A204.1 (cell line): ENCODE data around the gene PARD3B.
"Not testable (repeated sequence)": the region's sequence is repeated elsewhere in the genome, so short reads cannot be mapped to it uniquely, and the experiment has no call there.

ENCODE experiments used
- FAIRE-seq: peaks from 2 replicates; lab custom pipeline; 2012; peaks lifted over from hg19 to GRCh38; lab: Jason Lieb, UNC

The PARD3B gene

DNA sequence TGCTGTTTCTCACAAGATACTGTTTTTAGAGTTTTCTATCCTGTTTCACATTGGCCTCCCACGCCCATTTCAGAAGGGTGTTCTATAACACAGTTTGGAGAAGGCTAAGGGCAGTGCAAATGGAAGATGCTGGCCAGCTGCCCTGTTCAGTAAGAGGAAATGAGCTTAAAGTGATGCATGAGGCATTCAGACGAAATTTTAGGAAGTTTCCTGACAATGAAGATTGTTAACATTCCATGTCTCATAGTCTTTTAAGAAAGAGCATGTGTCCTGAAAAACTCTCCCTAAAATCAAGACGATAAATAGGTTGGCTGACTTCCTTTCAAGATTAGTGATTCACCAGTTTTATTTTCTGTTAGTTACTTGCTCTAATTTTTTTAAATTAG, 652.9 kb downstream of the PARD3B start:
- FAIRE-seq = no peak

DNA sequence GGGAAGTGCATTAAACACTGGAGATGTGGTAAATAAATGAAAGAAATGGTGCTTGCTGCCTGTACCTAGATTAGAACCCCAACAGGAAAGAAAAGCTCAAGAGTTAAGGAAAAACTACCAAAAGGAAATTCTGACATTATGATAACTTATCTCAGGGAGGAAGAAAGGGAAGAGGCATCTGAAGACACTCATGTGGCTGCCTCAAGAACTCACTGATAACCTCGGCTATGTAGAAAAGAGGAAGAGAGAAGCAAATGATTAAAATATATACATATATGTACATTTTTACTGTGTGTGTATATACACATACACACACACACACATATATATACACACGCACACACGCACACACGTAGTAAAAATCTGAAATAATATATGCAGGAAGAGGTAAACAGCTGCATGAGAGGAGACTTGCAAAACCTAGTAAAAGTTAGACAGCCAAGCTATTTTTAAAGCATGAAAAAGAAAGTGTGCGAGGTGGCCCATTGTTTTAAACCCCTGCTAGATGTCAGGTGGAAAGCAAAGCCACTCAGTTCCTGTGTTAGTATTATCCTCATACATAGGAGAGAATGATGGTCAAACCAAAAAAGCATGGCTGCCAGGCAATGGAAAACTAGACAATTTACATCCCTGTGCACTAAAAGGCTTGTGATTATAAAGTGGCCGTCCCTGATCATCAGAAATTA, 654.0 kb downstream of the PARD3B start:
- FAIRE-seq = no peak

DNA sequence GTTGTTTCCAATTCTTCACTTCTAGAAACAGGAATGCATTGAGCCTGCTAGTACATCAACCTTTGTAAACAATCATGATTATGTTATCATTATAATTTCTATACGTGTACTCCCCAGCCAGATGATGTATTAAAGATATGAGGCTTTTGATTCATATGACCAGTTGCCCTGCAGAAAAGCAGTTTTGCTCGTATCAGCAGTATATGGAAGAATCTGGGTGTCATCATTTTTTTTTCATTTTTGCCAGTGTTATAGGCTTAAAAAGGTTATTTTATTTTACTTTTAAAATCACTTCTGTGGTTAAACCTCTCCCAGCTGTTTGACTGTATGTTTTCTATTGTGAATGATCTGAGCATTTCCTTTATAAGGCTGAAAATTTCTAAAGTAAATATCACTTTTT, 665.2 kb downstream of the PARD3B start:
- FAIRE-seq = no peak

DNA sequence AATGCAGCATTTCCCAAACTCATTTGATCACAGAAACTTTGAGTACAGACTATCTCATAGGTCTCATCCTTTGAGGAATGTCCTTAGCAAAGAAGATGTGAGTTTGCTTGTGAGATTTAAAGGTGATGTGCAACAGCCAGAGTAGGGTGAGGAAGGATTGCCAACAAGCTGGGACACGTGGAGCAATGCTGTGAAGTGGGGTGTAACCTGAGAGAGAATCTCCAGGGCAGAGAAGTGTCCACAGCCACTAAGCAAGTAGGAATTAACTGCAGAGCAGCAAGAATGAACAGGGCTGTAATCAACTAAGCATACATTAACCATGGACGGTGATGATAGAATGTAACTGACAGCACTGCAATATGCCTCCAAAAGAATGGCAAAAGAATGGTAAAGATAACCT, 667.1 kb downstream of the PARD3B start:
- no peak for FAIRE-seq

DNA sequence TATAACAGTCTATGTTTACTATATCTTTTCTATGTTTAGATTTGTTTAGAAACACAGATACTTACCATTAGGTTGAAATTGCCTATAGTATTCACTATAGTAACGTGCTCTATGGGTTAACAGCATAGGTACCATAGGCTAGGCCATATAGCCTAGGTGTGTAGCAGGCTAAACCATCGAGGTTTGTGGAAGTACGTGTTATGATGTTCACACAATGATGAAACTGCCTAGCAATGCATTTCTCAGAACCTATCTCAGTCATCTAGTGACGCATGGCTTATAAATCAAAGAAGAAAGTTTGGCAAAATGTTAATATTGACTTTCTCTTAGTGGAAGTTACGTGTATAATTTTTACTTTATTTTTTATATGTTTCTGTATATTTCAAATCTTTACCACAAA, 670.8 kb downstream of the PARD3B start:
- FAIRE-seq = no peak

DNA sequence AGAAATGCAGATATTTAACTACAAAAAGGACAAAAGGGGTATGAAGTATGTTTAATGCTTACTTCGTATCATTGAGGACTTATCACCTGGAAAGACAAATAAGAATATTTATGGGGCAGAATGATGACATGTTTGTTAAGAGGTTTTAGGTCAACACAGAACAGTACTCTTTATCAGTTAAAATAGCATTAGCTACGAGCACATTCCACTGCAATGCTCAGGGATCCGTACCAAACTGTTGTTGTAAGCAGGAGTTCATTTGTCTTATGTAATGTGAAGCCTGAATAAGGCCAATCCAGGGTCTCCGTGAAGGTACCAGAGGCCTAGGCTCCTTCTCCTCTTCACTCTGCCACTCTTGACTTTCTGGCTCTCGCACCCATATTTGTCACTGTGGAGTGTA, 671.3 kb downstream of the PARD3B start:
- no peak for FAIRE-seq

DNA sequence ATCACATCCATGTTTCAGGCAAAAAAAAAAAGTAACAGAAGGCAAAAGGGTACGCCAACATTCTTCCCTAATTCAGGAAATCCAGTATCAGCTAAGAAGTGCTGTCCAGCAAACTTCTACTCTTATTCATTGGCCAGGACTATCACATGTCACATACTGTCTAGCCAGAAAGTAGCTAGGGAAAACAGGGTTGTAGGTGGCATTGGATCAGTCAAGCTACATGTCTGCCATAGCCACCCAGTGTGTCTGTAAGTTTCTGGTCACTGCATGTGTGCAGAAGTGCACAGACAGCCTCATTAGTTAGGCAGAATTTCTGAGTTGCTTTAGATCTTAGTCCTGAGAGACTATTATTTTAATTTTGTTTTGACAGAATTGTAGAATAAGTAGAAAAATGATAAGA, 671.7 kb downstream of the PARD3B start:
- no peak for FAIRE-seq

DNA sequence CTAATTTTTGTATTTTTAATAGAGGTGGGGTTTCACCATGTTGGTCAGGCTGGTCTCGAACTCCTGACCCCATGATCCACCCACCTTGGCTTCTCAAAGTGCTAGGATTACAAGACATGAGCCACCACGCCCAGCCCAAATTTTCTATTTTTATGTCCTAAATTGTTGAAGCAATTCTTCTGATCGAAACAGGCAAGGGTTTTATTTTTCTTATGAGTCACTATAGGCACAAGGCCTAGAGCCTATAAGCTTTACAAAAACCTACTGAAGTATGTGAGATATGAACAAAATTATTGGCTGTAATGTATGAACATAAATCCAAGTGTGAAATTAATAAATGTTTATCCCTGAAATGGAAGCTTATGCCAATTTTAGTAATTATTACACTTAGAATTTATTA, 672.8 kb downstream of the PARD3B start:
- FAIRE-seq = no peak

DNA sequence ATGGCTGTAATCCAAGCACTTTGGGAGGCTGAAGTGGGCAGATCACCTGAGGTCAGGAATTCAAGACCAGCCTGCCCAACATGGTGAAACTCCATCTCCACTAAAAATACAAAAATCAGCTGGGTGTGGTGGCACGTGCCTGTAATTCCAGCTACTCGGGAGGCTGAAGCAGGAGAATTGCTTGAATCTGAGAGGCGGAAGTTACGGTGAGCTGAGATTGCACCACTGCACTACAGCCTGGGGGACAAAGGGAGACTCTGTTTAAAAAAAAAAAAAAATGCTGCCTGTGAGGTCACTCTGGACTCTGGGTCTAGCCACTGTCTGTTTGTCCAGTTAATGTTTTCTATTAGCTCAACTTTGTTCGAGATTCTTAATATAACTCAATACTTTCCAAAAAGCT, 673.5 kb downstream of the PARD3B start:
- not testable (repeated sequence) for FAIRE-seq

DNA sequence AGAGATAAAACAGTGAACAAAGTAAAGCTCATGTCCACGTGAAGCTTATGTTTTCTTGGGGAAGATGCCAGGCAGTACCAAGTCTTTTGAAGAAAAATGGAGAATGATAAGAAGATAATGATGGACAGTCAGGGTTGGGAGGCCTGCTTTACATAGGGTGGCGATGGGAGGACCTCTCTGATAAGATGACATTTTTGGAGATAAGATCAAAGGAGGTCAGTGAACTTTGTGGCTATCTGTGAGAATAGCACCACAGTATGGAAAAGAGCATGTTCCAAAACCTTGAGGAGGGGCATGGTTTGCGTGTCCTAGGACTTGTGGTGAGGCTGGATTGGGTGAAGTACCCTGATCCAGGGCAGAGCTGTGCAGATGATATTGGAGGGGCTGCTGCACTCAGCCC, 675.3 kb downstream of the PARD3B start:
- no peak for FAIRE-seq

DNA sequence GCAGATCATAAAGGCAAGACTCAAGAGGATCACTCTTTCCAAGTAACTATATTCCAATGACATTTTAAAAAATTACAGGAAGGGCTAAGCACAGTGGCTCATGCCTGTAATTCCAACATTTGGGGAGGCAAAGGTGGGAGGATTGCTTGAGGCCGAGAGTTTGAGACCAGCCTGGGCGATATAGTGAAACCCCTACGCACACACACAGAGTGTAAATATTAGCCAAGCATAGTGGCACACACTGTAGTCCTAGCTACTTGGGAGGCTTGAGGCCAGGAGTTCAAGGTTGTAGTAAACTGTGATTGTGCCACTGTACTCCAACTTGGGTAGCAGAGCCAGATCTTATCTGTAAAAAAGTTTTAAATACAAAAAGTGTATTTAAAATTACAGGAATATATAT, 686.8 kb downstream of the PARD3B start:
- FAIRE-seq = no peak

DNA sequence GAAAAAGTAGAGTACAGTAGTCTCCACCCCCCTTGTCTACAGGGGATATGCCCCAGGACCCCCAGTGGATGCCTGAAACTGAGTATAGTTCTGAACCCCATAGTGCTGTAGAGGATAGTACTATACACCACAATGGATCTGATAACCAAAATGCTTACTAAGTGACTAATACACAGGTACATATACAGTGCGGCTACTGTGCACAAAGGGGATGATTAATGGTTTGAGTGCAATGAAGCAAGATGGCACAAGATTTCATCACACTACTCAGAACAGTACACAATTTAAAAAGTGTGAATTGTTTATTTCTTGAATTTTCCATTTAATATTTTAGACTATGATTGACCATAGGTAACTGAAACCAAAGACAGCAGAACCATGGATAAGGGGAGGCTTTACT, 690.2 kb downstream of the PARD3B start:
- no peak for FAIRE-seq

DNA sequence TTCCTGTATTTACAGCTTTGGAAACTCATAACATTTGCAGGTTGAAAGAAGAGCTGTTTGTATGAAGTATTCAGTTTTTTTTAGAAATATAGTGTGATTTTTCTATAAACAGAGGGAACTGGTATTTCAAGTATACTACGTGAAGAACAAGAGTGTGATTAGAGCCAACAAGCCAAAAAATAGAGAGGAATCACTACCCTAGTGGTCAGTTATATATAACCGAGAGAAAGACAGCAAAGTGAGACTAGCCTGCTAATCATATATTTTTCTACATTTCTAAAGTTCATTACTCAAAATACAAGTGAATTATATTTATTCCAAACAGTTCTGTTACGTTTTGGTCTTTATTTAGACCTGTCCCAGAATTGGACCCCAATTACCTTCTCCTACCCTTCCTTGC, 692.2 kb downstream of the PARD3B start:
- no peak for FAIRE-seq

DNA sequence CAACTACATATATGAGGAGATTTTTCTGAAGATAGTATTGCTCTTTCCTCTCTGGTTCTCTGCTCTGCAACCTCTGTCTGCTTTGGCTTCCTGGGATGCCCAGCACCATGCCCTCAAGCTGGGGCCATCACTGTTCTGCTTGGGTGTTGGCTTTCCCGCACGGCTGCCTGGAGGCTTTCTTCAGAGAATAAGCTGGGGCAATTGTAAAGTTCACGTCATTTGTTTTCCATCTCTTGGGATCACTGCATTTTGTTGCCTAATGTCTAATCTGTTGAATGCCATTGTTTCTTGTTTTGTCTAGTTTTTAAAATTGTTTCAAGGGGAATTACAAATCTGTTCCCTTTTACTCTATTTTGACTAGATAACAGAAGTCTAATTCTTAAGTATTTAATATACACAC, 699.7 kb downstream of the PARD3B start:
- no peak for FAIRE-seq

DNA sequence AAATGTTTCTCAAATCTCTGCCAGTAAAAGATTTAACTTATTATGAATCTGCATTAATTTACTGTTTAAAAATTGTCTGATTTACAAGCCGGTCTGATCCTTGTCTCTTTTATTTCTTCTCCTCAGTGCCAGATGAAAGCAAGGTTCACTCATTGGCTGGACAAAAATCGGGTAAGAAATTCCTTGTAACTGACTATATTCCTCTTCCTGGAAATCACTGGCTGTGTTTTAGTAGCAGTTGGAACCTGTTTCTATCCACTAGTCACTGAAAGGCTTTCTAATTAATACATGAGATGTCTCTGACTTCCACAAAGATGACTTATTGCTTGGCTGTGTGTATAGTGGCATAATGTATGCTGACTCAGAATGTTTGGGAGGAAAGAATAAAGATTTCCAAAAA, 700.4 kb downstream of the PARD3B start:
- no peak for FAIRE-seq

DNA sequence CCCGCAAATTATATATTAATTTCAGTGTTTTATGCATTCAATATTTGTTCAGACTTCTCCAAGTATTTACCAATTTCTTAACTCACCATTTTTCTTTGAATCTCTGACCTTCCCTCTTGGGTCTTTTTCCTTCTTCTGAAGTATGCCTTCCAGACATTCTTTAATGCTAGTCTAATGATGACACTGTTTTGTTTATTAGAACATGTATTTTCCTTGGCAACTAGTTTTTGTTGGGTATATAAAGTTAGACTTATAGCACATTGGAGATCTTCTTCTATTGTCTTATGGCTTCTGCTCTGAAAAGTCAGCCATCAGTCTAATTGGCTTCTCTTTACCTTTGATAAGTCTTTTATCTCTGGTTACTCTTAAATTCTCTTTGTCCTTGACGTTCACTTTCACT, 713.8 kb downstream of the PARD3B start:
- FAIRE-seq = no peak

DNA sequence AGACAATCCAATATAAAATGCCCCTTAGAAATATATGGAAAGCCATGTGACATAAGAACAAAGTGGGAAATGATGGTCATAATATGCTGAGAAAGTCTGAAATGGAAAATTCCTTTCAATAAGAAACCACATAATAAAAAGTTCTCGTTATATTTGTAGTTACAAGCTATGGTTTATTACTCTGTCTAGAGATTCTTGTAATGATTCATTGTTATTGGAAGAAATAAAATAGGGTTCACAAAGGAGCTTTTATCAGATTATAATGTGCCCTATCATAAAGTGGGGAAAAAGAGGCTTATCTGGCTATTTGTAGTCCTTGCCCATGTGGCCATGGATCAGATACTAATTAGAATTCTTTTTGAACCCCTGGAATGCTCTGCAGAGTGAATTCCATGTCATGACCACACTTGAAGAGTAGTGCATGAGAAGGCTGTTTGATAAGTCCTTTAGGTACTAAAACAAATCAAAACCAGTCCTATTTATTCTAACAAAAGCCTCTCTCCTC, 716.3 kb downstream of the PARD3B start:
- no peak for FAIRE-seq

DNA sequence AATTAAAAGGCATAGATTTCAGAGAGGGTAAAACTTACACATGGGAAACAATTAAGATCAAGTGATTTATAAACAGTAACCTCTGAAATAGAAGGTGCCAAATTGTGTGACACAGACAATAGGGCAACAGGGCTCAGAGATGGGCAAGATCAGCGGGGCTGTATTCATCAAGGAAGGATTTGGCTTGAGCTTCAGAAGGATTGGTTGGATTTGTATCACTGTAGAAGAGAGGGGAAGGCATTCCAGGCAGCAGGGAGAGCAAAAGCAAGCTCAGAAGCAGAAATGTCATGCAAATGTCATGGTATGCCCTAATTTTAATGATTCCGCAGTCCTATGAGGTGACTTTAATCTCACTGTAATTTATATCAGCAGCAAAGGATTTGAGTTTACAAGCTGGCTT, 722.0 kb downstream of the PARD3B start:
- FAIRE-seq = no peak

DNA sequence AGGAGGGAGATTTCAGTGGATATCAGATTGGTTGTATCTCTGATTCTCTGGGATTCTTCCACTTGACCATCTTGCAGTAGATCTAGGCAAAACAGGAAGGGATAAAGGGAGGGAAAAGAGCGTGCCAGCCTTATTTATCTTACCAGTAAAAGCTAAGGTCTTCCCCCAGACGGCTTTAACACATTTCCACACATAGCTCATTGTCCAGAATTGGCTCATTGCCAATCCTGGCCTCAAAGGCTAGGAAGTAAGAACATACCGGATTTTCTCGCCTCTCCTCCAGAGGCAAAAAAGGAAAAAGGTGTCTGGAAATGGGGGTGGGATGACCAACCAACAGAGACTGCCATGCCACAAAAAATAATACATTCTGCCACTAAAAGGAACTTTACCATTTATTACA, 725.4 kb downstream of the PARD3B start:
- no peak for FAIRE-seq

DNA sequence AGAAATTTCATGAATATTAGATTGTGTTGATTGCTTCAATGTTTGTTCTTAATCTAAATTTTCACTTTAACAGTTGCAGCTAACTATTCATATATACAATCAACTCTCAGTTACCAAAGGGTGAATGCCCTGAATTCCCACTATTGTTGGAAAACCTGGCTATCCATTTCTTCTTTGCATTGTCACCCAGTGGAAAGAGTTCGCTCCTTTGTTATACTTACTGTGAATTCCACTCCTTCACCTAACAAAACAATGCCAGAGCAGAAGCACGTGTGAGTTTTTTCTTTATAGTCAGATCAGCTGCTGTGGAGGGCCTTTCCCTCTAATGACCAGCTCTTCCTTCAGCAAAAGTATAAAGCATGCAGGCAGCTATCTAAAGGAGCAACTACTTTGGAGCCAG, 727.9 kb downstream of the PARD3B start:
- FAIRE-seq = no peak

DNA sequence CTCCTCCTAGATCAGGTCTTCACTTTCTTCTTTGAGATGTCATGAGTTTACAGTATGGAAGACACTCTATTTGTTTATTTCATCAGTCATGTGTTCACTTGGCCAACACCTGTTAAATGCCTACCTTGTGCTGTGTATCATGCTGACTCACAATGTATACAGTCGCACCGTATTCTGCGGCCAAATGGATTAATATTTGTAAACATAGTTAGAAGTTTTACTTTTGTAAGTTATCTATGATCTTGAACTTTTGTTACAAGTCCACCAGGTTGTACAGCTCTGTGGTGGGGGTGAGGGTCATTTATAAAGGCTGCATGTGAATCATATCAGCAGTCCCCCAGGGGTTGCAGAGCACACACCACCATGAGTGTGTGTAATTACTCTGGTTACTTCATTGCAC, 728.4 kb downstream of the PARD3B start:
- FAIRE-seq = no peak

DNA sequence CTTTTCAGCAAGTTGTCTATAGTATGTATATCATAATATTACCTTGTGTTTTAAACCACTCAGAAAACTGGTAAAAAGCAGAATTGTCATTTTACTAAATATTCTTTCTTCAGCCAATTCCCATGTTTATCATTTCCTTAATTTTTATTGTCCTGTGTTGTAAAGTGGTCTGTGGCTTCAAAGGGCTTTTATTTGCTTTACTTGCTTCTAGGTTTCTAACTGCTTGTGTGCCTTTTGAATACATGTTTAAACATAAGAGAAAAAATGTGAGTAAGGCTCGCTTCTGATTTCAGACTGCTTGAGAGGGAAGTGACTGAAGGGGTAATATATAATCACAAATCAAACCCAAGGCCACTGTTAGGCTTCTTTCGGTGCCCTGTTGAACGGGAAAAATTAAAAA, 729.5 kb downstream of the PARD3B start:
- FAIRE-seq = no peak

DNA sequence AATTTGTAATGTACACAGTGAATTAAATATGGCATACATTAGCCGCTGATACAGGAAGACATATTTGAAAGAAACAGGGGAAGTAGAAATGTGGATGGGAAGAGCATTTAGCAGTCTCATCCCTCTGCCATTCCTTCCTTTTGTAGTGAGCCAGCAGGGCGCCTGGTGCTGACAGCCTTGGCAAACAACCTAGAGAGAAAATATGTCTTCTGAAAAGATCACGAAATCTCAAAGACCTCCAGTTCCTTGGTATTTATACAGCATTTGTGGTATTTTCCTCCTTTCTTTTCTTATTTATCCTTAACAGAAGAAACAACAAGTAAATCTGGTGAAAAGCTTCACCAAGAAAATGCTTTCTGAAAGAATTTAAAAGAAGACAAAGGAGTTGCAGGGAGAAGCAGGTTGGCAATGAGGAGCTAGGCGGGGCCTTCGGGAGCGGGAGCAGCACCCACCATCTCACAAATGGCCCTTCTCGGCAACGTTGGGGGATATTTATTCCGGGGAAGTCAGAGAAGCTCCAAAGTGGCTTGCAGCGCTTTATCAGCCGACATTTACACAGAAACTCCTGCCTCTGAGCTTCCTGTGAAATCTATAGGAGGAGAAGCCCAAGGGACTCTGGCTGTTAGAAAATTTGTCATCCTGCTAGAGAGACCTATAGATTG, 731.0 kb downstream of the PARD3B start:
- FAIRE-seq = no peak

DNA sequence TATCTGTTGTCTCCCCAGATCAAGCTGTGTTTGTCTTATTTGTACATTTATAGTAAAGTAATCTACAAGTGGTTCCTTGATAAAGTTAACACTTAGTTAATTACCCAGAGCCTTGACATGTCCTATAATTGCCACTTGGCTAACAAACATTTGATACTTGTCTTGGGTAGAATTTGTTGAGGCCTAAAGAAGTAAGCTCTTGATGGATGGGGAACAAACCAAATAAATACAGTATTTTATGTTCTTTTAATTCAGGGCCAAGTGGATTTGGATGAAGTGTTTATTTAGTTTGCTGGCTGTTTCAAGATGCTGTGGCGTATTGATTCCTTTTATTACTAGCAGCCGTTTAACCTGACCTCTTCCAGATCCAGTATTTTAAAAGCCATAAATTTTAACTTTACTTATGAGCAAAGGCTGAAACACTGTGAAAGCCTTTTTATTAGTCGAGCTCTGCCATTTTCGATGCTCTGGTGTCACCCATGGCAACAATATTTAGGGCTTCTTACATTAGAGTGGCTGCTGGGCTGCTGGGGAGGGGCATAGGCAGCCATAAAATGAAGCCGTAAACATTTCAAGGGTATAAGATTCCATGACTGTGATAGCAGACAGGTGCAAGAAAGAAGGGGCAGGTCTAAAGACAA, 735.4 kb downstream of the PARD3B start:
- FAIRE-seq = no peak
